ENCODE measurements around the gene SMPD2. TPM values are rescaled to one million over a fixed set of nuclear protein-coding genes. Genes with fewer than 3 reads are reported as not detected.

The SMPD2 gene
- total RNA-seq, 2 donors from 2014 or later, result 21.9 to 27.5 TPM

DNA sequence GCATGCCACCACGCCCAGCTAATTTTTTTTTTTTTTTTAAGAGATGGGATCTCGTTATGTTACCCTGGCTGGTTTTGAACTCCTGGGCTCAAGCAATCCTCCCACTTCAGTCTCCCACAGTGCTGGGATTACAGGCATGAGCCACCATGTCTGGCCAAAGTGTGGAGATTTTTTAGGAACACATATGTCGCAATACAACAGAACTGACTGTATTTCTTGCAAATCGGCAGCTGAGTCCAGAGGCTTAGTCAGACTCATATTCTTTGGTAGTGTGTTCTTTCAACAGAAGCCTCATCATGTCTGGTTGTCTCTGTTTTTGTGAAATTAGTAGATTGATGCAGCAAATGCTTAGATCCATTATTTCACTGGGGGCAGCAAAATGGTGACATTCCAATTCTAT, 34.3 kb upstream of the SMPD2 start:
- TF ChIP-seq, protein P1, sequence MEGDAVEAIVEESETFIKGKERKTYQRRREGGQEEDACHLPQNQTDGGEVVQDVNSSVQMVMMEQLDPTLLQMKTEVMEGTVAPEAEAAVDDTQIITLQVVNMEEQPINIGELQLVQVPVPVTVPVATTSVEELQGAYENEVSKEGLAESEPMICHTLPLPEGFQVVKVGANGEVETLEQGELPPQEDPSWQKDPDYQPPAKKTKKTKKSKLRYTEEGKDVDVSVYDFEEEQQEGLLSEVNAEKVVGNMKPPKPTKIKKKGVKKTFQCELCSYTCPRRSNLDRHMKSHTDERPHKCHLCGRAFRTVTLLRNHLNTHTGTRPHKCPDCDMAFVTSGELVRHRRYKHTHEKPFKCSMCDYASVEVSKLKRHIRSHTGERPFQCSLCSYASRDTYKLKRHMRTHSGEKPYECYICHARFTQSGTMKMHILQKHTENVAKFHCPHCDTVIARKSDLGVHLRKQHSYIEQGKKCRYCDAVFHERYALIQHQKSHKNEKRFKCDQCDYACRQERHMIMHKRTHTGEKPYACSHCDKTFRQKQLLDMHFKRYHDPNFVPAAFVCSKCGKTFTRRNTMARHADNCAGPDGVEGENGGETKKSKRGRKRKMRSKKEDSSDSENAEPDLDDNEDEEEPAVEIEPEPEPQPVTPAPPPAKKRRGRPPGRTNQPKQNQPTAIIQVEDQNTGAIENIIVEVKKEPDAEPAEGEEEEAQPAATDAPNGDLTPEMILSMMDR (IDR thresholded peaks at IDR 0.05), result no peak
- Histone ChIP-seq H3K36me3 (no peaks in the 10 kb centered on the region), H3K9ac (ENCODE audit: low read depth in 2 of 2, low read length in 2 of 2) (no peak overlapping the region), H3K27ac (no peak overlapping the region), H3K4me3 (no peak overlapping the region), H3K9me3 (no peaks in the 10 kb centered on the region), H3K27me3 (no peaks in the 10 kb centered on the region), H3K4me1 (no peaks in the 10 kb centered on the region)
- DNase-seq, result no peak
- intact Hi-C loops (cut with DNase I), result no loop called here

- intact Hi-C loops (cut with DNase I), result no loop called here
- H3K4me1 ChIP-seq, result no peaks in the 10 kb centered on the region
- H3K36me3 ChIP-seq, result no peaks in the 10 kb centered on the region
- no peaks in the 10 kb centered on the region for H3K9me3 ChIP-seq
- TF ChIP-seq, protein P1 (IDR thresholded peaks at IDR 0.05), result no peak
- no peaks in the 10 kb centered on the region for H3K27me3 ChIP-seq
- H3K9ac ChIP-seq (ENCODE audit: low read depth in 2 of 2, low read length in 2 of 2), result no peak overlapping the region
- H3K4me3 ChIP-seq, result no peak overlapping the region
- H3K27ac ChIP-seq, result no peak overlapping the region
- DNase-seq, result no peak
These were observed 29.5 kb upstream of the SMPD2 start for GRCh38 chr6:109411034-109411433.

GRCh38 chr6:109417646-109418045, 22.9 kb upstream of the SMPD2 start:
- Histone ChIP-seq H3K4me3 (no peak overlapping the region), H3K9me3 (no peaks in the 10 kb centered on the region), H3K9ac (ENCODE audit: low read depth in 2 of 2, low read length in 2 of 2) (no peak overlapping the region), H3K36me3 (no peaks in the 10 kb centered on the region), H3K27me3 (no peaks in the 10 kb centered on the region), H3K27ac (no peak overlapping the region), H3K4me1 (no peaks in the 10 kb centered on the region)
- intact Hi-C loops (cut with DNase I), result no loop called here
- TF ChIP-seq, protein P1 (IDR thresholded peaks at IDR 0.05), result no peak
- no peak for DNase-seq

- no peaks in the 10 kb centered on the region for H3K36me3 ChIP-seq
- no peak overlapping the region for H3K4me3 ChIP-seq
- H3K9me3 ChIP-seq, result no peaks in the 10 kb centered on the region
- no peak for DNase-seq
- no peak overlapping the region for H3K27ac ChIP-seq
- no peak overlapping the region for H3K9ac ChIP-seq (ENCODE audit: low read depth in 2 of 2, low read length in 2 of 2)
- no peaks in the 10 kb centered on the region for H3K4me1 ChIP-seq
- TF ChIP-seq, protein P1 (IDR thresholded peaks at IDR 0.05), result no peak
- H3K27me3 ChIP-seq, result no peaks in the 10 kb centered on the region
- intact Hi-C loops (cut with DNase I), result no loop called here
These were observed 19.8 kb upstream of the SMPD2 start for GRCh38 chr6:109420751-109421150.

- TF ChIP-seq, protein P1 (IDR thresholded peaks at IDR 0.05), result no peak
- H3K4me1 ChIP-seq, result no peaks in the 10 kb centered on the region
- DNase-seq, result no peak
- no peak overlapping the region for H3K27ac ChIP-seq
- no peaks in the 10 kb centered on the region for H3K9me3 ChIP-seq
- H3K36me3 ChIP-seq, result no peaks in the 10 kb centered on the region
- intact Hi-C loops (cut with DNase I), result no loop called here
- H3K9ac ChIP-seq (ENCODE audit: low read depth in 2 of 2, low read length in 2 of 2), result no peak overlapping the region
- H3K27me3 ChIP-seq, result no peaks in the 10 kb centered on the region
- H3K4me3 ChIP-seq, result no peak overlapping the region
These were observed 19.3 kb upstream of the SMPD2 start for GRCh38 chr6:109421184-109421583.

DNA sequence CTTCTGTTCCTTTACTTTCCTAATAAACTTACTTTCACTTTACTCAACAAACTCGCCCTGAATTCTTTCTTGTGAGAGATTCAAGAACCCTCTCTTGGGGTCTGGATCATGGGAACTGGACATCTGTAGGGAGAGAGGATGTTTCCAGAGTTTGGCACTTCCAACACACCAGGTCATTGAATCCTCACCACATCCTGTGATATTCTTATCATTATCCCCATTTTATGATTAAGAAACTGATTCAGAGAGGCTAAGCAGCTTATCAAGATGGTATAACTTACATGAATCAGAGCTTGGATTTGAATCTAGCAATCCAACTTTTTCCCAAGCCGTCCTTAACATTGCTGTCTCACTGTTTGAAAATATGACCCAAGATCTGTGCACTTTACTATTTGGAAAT, 15.6 kb upstream of the SMPD2 start:
- H3K4me1 ChIP-seq, result no peaks in the 10 kb centered on the region
- no peak for DNase-seq
- H3K4me3 ChIP-seq, result no peak overlapping the region
- TF ChIP-seq, protein P1 (IDR thresholded peaks at IDR 0.05), result no peak
- no peaks in the 10 kb centered on the region for H3K27me3 ChIP-seq
- no peak overlapping the region for H3K9ac ChIP-seq (ENCODE audit: low read depth in 2 of 2, low read length in 2 of 2)
- H3K36me3 ChIP-seq, result no peaks in the 10 kb centered on the region
- H3K27ac ChIP-seq, result no peak overlapping the region
- no peaks in the 10 kb centered on the region for H3K9me3 ChIP-seq
- intact Hi-C loops (cut with DNase I), result no loop called here
